ENCODE measurements around the gene FAM72C.
"Not testable (repeated sequence)": the region's sequence is repeated elsewhere in the genome, so short reads cannot be mapped to it uniquely, and the experiment has no call there.

- TF ChIP-seq CTCF, POLR2A (IDR thresholded peaks at IDR 0.05): not testable (repeated sequence)
Observed at GRCh38 chr1:143993301-143993907, 21.6 kb upstream of the FAM72C start.

Data from testis (tissue), 2 donors.